Breast epithelium (tissue), 3 donors: ENCODE data around the gene RARA.

Source experiments
- POLR2A ChIP-seq: fragments of 450-650 bp; IDR thresholded peaks from one replicate; pipeline ENCODE4 v1.6.1; 2016; ENCODE audit warnings: antibody characterized with exemption, mild to moderate bottlenecking, moderate library complexity
- TF ChIP-seq, protein P1 (sequence below), 3 donors: fragments of 450-650 bp; IDR thresholded peaks; one replicate each; pipeline ENCODE4 v1.5.1; 2016 to 2017; ENCODE audit warnings: antibody characterized with exemption in 3 of 3, mild to moderate bottlenecking in 3 of 3, moderate library complexity in 3 of 3

DNA sequence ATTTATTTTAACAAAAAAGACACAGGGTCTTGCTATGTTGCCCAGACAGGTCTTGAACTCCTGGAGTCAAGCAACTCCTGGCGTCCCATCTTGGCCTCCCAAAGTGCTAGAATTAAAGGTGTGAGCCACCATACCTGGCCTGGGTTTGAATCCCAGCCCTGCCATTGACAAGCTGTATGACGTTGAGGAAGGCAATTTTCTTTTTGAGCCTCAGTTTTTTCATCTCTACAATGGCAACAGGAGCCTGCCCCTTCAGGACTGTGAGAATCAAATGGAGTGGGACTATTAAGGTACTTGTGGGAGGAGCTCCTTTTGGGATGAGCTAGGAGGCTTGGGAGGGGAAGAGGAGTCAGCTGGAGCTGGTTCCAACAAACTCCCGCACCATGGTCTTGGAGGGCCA lies 6.2 kb downstream of the RARA start:
- TF ChIP-seq, protein P1, sequence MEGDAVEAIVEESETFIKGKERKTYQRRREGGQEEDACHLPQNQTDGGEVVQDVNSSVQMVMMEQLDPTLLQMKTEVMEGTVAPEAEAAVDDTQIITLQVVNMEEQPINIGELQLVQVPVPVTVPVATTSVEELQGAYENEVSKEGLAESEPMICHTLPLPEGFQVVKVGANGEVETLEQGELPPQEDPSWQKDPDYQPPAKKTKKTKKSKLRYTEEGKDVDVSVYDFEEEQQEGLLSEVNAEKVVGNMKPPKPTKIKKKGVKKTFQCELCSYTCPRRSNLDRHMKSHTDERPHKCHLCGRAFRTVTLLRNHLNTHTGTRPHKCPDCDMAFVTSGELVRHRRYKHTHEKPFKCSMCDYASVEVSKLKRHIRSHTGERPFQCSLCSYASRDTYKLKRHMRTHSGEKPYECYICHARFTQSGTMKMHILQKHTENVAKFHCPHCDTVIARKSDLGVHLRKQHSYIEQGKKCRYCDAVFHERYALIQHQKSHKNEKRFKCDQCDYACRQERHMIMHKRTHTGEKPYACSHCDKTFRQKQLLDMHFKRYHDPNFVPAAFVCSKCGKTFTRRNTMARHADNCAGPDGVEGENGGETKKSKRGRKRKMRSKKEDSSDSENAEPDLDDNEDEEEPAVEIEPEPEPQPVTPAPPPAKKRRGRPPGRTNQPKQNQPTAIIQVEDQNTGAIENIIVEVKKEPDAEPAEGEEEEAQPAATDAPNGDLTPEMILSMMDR (IDR thresholded peaks at IDR 0.05) = no peak
- TF ChIP-seq POLR2A = no peak
